H1 (cell line): Measurements from ENCODE around the gene PXMP4. TPM values are rescaled to one million over a fixed set of nuclear protein-coding genes. Genes with fewer than 3 reads are reported as not detected.

Source experiments
- E2F6 ChIP-seq: IDR thresholded peaks from 2 replicates; pipeline ENCODE4 v1.6.1; 2012; ENCODE audit warnings: inconsistent platforms
- EGR1 ChIP-seq: IDR thresholded peaks from 2 replicates; pipeline ENCODE4 v1.6.1; 2011; ENCODE audit warnings: low read depth, low read length, borderline replicate concordance
- KDM4A ChIP-seq: IDR thresholded peaks from one replicate; pipeline ENCODE4 v1.7.1; 2012; ENCODE audit warnings: low read depth, mild to moderate bottlenecking, moderate library complexity, low read length, inconsistent platforms; ENCODE audit not compliant: severe bottlenecking
- PHF8 ChIP-seq: fragments of 200-600 bp; sonication (generic); conservative IDR thresholded peaks from 2 replicates; pipeline ENCODE4 v1.7.1; 2012; ENCODE audit warnings: low read depth, mild to moderate bottlenecking, inconsistent platforms, low read length, moderate library complexity
- RAD21 ChIP-seq, 2 experiments: IDR thresholded peaks in 1 of 2; conservative IDR thresholded peaks in 1 of 2; 2 replicates each; pipeline ENCODE4 v1.6.1; 2011; ENCODE audit warnings: low read depth in 2 of 2, low read length in 2 of 2, improper control_type of control experiment in 1 of 2, inconsistent platforms in 1 of 2, mild to moderate bottlenecking in 1 of 2, moderate library complexity in 1 of 2
- SIN3A ChIP-seq, 2 experiments: IDR thresholded peaks in 1 of 2; conservative IDR thresholded peaks in 1 of 2; 2 replicates each; pipeline ENCODE4 v1.6.1; 2011 to 2012; ENCODE audit warnings: low read length in 2 of 2, improper control_type of control experiment in 1 of 2, low read depth in 1 of 2, mild to moderate bottlenecking in 1 of 2
- SIX5 ChIP-seq: IDR thresholded peaks from 2 replicates; pipeline ENCODE4 v1.6.1; 2011; ENCODE audit warnings: mild to moderate bottlenecking, low read depth, low read length
- TAF1 ChIP-seq: IDR thresholded peaks from 2 replicates; pipeline ENCODE4 v1.6.1; 2011; ENCODE audit warnings: mild to moderate bottlenecking, low read depth, low read length
- polyA plus RNA-seq, 7 experiments: library from polyadenylated mRNA; depleted of rRNA in 3 of 7; stranded (reverse) in 5 of 7; unstranded in 2 of 7; fragments of >200 nt in 5 of 7; fragments of 200-250 nt in 2 of 7; gene quantifications; 1 replicate in 5 of 7; 2 replicates in 1 of 7; 4 replicates in 1 of 7; pipeline versions ENCODE4 v1.2.1 to v1.2.3, GENCODE V29; 2011 to 2013; ENCODE audit warnings: missing spikeins in 2 of 7, mixed read lengths in 2 of 7
- total RNA-seq: library from RNA; stranded (reverse); fragmentation: NEBNext Ultra II Directional; extraction: Animal tissue kit (Norgen Biotek cat#: 25700); gene quantifications from 2 replicates; pipeline ENCODE4 v1.2.1, GENCODE V29; 2021

PXMP4 gene
- total and polyA plus RNA-seq, 2 of the 8 experiments (the other 6 are each of a cell fraction or from before 2014, with no cell fraction given), result 3.3 to 3.4 TPM

- TF ChIP-seq RAD21 (IDR thresholded peaks at IDR 0.05 in 1 of 2, conservative IDR thresholded peaks at IDR 0.05 in 1 of 2; ENCODE audit: low read depth in 2 of 2, low read length in 2 of 2), result no peak
- no peak for TF ChIP-seq KDM4A
- TF ChIP-seq PHF8, result no peak
- TF ChIP-seq EGR1, result no peak
- no peak for TF ChIP-seq SIN3A (conservative IDR thresholded peaks at IDR 0.05 in 1 of 2, IDR thresholded peaks at IDR 0.05 in 1 of 2; ENCODE audit: low read depth in 1 of 2, low read length in 2 of 2)
- no peak for TF ChIP-seq SIX5
- no peak for TF ChIP-seq TAF1
- TF ChIP-seq E2F6, result no peak
These were observed 24.1 kb upstream of the PXMP4 start (continued) for GRCh38 chr20:33744181-33744580.
